K562 (cell line): ENCODE data around the gene TXNRD2. TPM values are rescaled to one million over a fixed set of nuclear protein-coding genes. Genes with fewer than 3 reads are reported as not detected.

Experiments
- ATAC-seq: fragments of 200-7000 bp; cut with Tn5 transposase; 3 replicates; pipeline ENCODE4 v1.9.1; 2020; ENCODE audit warnings: moderate library complexity
- BruUV-seq: library from RNA; stranded (reverse); fragments of 400-500 nt; replicated peaks from 2 replicates; lab custom pipeline; 2021; lab: Mats Ljungman, UMichigan
- CTCF ChIA-PET: fragments of 300-600 bp; formaldehyde crosslinking; extraction: SDS; loops from one replicate; lab custom pipeline; 2021; ENCODE audit warnings: low intra/inter-chr PET ratio; lab: Yijun Ruan, JAX
- POLR2A ChIA-PET: fragments of 300-600, 350-650 bp; sonication (Branson Sonifier 250); formaldehyde crosslinking; extraction: SDS; loops from one replicate; lab custom pipeline; 2021; ENCODE audit warnings: antibody characterized with exemption, inconsistent platforms; lab: Yijun Ruan, JAX
- DNase-seq, 4 experiments: peaks; one replicate each; pipeline versions ENCODE4 v3.0.0 to v3.0.0-alpha.2; 2011 to 2018; ENCODE audit warnings: low spot score in 3 of 4, mixed read lengths in 3 of 4; ENCODE audit errors: extremely low read depth in 1 of 4
- FAIRE-seq: peaks from 2 replicates; lab custom pipeline; 2011; peaks lifted over from hg19 to GRCh38; lab: Jason Lieb, UNC
- H2AFZ ChIP-seq: 2 replicates; pipeline ENCODE4 v1.6.0; 2011; ENCODE audit warnings: low read depth, low read length, control low read depth, inconsistent platforms
- H3K27ac ChIP-seq: fragments of 200-600 bp; 3 replicates; pipeline ENCODE4 v1.8.0; 2011; ENCODE audit warnings: low read depth, mild to moderate bottlenecking, control low read depth, inconsistent platforms, low read length, moderate library complexity, mixed read lengths; ENCODE audit errors: extremely low read depth
- H3K27me3 ChIP-seq, 2 experiments: fragments of 300-600 bp in 1 of 2; 2 replicates in 1 of 2; 3 replicates in 1 of 2; pipeline versions ENCODE4 v1.6.0 to v1.8.0; 2011; ENCODE audit warnings: inconsistent platforms in 2 of 2, low read length in 2 of 2, mild to moderate bottlenecking in 1 of 2, mixed read lengths in 1 of 2, moderate library complexity in 1 of 2; ENCODE audit not compliant: control insufficient read depth in 2 of 2, insufficient read depth in 2 of 2
- H3K36me3 ChIP-seq: fragments of 300-600 bp; 3 replicates; pipeline ENCODE4 v1.8.0; 2011; ENCODE audit warnings: mild to moderate bottlenecking, low read length, inconsistent platforms; ENCODE audit not compliant: control insufficient read depth, insufficient read depth
- H3K4me1 ChIP-seq, 2 experiments: fragments of 200-600 bp in 1 of 2; replicated peaks in 1 of 2; 2 replicates in 1 of 2; 3 replicates in 1 of 2; pipeline versions ENCODE4 v1.5.1 to v1.8.0; 2011; ENCODE audit warnings: inconsistent platforms in 2 of 2, low read length in 2 of 2, mild to moderate bottlenecking in 1 of 2, mixed read lengths in 1 of 2, moderate library complexity in 1 of 2; ENCODE audit not compliant: control insufficient read depth in 2 of 2, insufficient read depth in 2 of 2
- H3K4me2 ChIP-seq: 2 replicates; pipeline ENCODE4 v1.6.1; 2011; ENCODE audit warnings: low read length, control low read depth, inconsistent platforms, mixed read lengths; ENCODE audit not compliant: insufficient read depth
- H3K4me3 ChIP-seq: fragments of 200-600 bp; sonication (generic), shearing (Covaris generic); 2 replicates; pipeline ENCODE4 v1.5.1; 2016; ENCODE audit warnings: control low read depth, inconsistent platforms
- H3K79me2 ChIP-seq: fragments of 200-600 bp; 3 replicates; pipeline ENCODE4 v1.8.0; 2011; ENCODE audit warnings: low read length, inconsistent platforms; ENCODE audit not compliant: control insufficient read depth, insufficient read depth
- H3K9ac ChIP-seq, 2 experiments: 2 replicates each; pipeline versions ENCODE4 v1.6.0 to v1.6.1; 2011; ENCODE audit warnings: low read depth in 2 of 2, low read length in 2 of 2, control low read depth in 1 of 2, inconsistent platforms in 1 of 2, mild to moderate bottlenecking in 1 of 2, mixed read lengths in 1 of 2; ENCODE audit not compliant: insufficient read depth in 1 of 2
- H3K9me1 ChIP-seq: one replicate; pipeline ENCODE4 v1.6.0; 2011; ENCODE audit warnings: inconsistent platforms, mild to moderate bottlenecking, low read length, moderate library complexity; ENCODE audit not compliant: control insufficient read depth, insufficient read depth
- H3K9me3 ChIP-seq: replicated peaks from 2 replicates; pipeline ENCODE4 v1.5.1; 2011; ENCODE audit warnings: low read depth, low read length, inconsistent platforms; ENCODE audit not compliant: control insufficient read depth, insufficient read depth
- H4K20me1 ChIP-seq: replicated peaks from 2 replicates; pipeline ENCODE4 v1.6.1; 2011; ENCODE audit warnings: low read length, inconsistent platforms, mixed read lengths; ENCODE audit not compliant: control insufficient read depth, insufficient read depth
- ARHGAP35 ChIP-seq: fragments of 450-650 bp; IDR thresholded peaks from 2 replicates; pipeline ENCODE4 v1.6.1; 2018; ENCODE audit not compliant: partially characterized antibody
- BRD9 ChIP-seq: fragments of 450-650 bp; IDR thresholded peaks from 2 replicates; pipeline ENCODE4 v1.6.1; 2018; ENCODE audit warnings: low read depth; ENCODE audit not compliant: partially characterized antibody
- HSF4 ChIP-seq: fragments of 250-450 bp; sonication (Bioruptor Pico); IDR thresholded peaks from 2 replicates; pipeline ENCODE4 v2.1.2; 2022; ENCODE audit warnings: mild to moderate bottlenecking, moderate library complexity, borderline replicate concordance
- ILF3 ChIP-seq: fragments of 450-650 bp; IDR thresholded peaks from 2 replicates; pipeline ENCODE4 v1.6.1; 2018; ENCODE audit warnings: antibody characterized with exemption, mild to moderate bottlenecking, moderate library complexity, borderline replicate concordance
- JUN ChIP-seq, 2 experiments: sonication (generic) in 1 of 2; formaldehyde crosslinking in 1 of 2; IDR thresholded peaks; 2 replicates each; pipeline versions ENCODE4 v1.6.1 to v1.8.0; 2012 to 2022; ENCODE audit warnings: borderline replicate concordance in 2 of 2, mild to moderate bottlenecking in 2 of 2, improper control_type of control experiment in 1 of 2, low read depth in 1 of 2, low read length in 1 of 2, missing genetic modification reagents in 1 of 2
- KHSRP ChIP-seq: fragments of 450-650 bp; IDR thresholded peaks from 2 replicates; pipeline ENCODE4 v1.6.1; 2017
- PHF8 ChIP-seq: fragments of 200-600 bp; sonication (generic); IDR thresholded peaks from 2 replicates; pipeline ENCODE4 v1.6.1; 2012; ENCODE audit warnings: mixed run types, mild to moderate bottlenecking, inconsistent platforms, low read length, moderate library complexity, borderline replicate concordance
- POLR3G ChIP-seq: IDR thresholded peaks from 2 replicates; pipeline ENCODE4 v1.6.1; 2011; ENCODE audit not compliant: insufficient read length, insufficient replicate concordance; ENCODE audit errors: extremely low read depth
- THAP12 ChIP-seq: fragments of 250-450 bp; sonication (Bioruptor Pico); IDR thresholded peaks from 2 replicates; pipeline ENCODE4 v1.9.0; 2021; ENCODE audit warnings: mild to moderate bottlenecking, inconsistent platforms
- ZNF445 ChIP-seq: fragments of 250-450 bp; sonication (Bioruptor Pico); IDR thresholded peaks from 2 replicates; pipeline ENCODE4 v1.4.0; 2020; ENCODE audit warnings: low read depth, mild to moderate bottlenecking, moderate library complexity
- whole genome bisulfite sequencing: fragments of 100-300 bp; shearing (Covaris generic); methylation state at CpG from one replicate; pipeline ENCODE4 v1.1.6; 2016; ENCODE audit warnings: low coverage, mixed read lengths; ENCODE audit not compliant: insufficient coverage; ENCODE audit errors: missing lambda C conversion rate; 5-methylcytosine and 5-hydroxymethylcytosine counted together
- in situ Hi-C: fragments of 300-500 bp; cut with MboI; formaldehyde crosslinking; loops from 4 replicates; pipeline ENCODE4 v1.15.0; 2018; ENCODE audit warnings: inconsistent platforms, mixed read lengths
- intact Hi-C: fragments of 100-400 bp; cut with micrococcal nuclease; formaldehyde crosslinking; loops from 2 replicates; pipeline ENCODE4 v1.14.2; 2022
- polyA plus RNA-seq, 8 experiments: library from polyadenylated mRNA; depleted of rRNA in 4 of 8; stranded (reverse) in 5 of 8; unstranded in 3 of 8; fragments of >200 nt; fragmentation: Nextera tagmentation in 2 of 8; fragmentation: Illumina TruSeq in 1 of 8; extraction: Ambion mirVana in 2 of 8; extraction: Trizol in 1 of 8; gene quantifications; 2 replicates each; pipeline versions ENCODE4 v1.2.1 to v1.2.3, GENCODE V29; 2011 to 2014; ENCODE audit warnings: inconsistent platforms in 1 of 8, missing spikeins in 1 of 8
- total RNA-seq, 7 experiments: library from RNA; depleted of rRNA in 6 of 7; stranded (reverse); fragments of >200 nt in 6 of 7; fragmentation: Illumina TruSeq in 2 of 7; extraction: Trizol in 2 of 7; gene quantifications; 2 replicates each; pipeline versions ENCODE4 v1.2.1 to v1.2.3, GENCODE V29; 2011 to 2021; ENCODE audit warnings: low replicate concordance in 1 of 7
- TF ChIP-seq, protein P1 (sequence below): fragments of 250-450 bp; sonication (Bioruptor Pico); IDR thresholded peaks from 2 replicates; pipeline ENCODE4 v1.9.0; 2021; ENCODE audit warnings: mild to moderate bottlenecking
- TF ChIP-seq, protein P2 (sequence below): fragments of 450-650 bp; IDR thresholded peaks from 2 replicates; pipeline ENCODE4 v1.7.0; 2016; ENCODE audit warnings: borderline replicate concordance
- TF ChIP-seq, protein P3 (sequence below): fragments of 450-650 bp; IDR thresholded peaks from 2 replicates; pipeline ENCODE4 v1.6.1; 2016; ENCODE audit warnings: borderline replicate concordance

The TXNRD2 gene
- total and polyA plus RNA-seq, 9 of the 15 experiments (the other 6 are each of a cell fraction or from before 2014, with no cell fraction given) = 3.3 to 80.2 (median 49.4) TPM

- WGBS = 19% methylated on average over 2 of the region's 2 CpGs
- H4K20me1 ChIP-seq = no peaks in the 10 kb centered on the region; the same call in 1 of the 2 replicates
- H3K27ac ChIP-seq = no peak overlapping the region
- in situ Hi-C loops = no loop called here
- no peak overlapping the region for H3K9ac ChIP-seq
- H3K79me2 ChIP-seq = no peaks in the 10 kb centered on the region
- ChIA-PET POLR2A (interaction anchor here (0.6 to 16.0 kb wide), 6 partner anchors 11 to 49 kb away, joined by 3 to 247 read pairs (median 7); no protein-coding TSS in a partner anchor), CTCF (interaction anchor here (0.6 kb wide), 1 partner anchor 734 kb away, joined by 3 read pairs; no protein-coding TSS in a partner anchor)
- ATAC-seq = no peak
- no peak overlapping the region for H3K4me3 ChIP-seq
- no peak for DNase-seq
- no peaks in the 10 kb centered on the region; the same call in 1 of the 2 replicates for H3K9me3 ChIP-seq
- peak overlapping the region; percentile 2; the same call in 1 of the 2 replicates for H2AFZ ChIP-seq
- BruUV-seq = no TSS peak
- H3K4me2 ChIP-seq = no peak overlapping the region
- no peaks in the 10 kb centered on the region; the same call in 2 of the 3 replicates for H3K36me3 ChIP-seq
- TF ChIP-seq KHSRP = no peak
- TF ChIP-seq JUN (IDR thresholded peaks at IDR 0.05; ENCODE audit: borderline replicate concordance, low read depth, low read length) = 0 out of 2 replicates have a peak, but pooled peaks have one; percentile 2
- no peak for TF ChIP-seq JUN (CRISPR knock-in tag; IDR thresholded peaks at IDR 0.05; ENCODE audit: borderline replicate concordance)
- peak; percentile 59; the same call in 1 of the 2 replicates for TF ChIP-seq HSF4 (CRISPR knock-in tag)
- TF ChIP-seq BRD9 = no peak
- TF ChIP-seq, protein P1, sequence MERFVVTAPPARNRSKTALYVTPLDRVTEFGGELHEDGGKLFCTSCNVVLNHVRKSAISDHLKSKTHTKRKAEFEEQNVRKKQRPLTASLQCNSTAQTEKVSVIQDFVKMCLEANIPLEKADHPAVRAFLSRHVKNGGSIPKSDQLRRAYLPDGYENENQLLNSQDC (CRISPR knock-in tag) = 0 out of 2 replicates have a peak, but pooled peaks have one; percentile 8
- peak; percentile 32 for TF ChIP-seq ARHGAP35
- peak; percentile 33; the same call in 1 of the 2 replicates for TF ChIP-seq THAP12 (CRISPR knock-in tag)
- TF ChIP-seq, protein P2, sequence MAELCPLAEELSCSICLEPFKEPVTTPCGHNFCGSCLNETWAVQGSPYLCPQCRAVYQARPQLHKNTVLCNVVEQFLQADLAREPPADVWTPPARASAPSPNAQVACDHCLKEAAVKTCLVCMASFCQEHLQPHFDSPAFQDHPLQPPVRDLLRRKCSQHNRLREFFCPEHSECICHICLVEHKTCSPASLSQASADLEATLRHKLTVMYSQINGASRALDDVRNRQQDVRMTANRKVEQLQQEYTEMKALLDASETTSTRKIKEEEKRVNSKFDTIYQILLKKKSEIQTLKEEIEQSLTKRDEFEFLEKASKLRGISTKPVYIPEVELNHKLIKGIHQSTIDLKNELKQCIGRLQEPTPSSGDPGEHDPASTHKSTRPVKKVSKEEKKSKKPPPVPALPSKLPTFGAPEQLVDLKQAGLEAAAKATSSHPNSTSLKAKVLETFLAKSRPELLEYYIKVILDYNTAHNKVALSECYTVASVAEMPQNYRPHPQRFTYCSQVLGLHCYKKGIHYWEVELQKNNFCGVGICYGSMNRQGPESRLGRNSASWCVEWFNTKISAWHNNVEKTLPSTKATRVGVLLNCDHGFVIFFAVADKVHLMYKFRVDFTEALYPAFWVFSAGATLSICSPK = no peak
- TF ChIP-seq, protein P3, sequence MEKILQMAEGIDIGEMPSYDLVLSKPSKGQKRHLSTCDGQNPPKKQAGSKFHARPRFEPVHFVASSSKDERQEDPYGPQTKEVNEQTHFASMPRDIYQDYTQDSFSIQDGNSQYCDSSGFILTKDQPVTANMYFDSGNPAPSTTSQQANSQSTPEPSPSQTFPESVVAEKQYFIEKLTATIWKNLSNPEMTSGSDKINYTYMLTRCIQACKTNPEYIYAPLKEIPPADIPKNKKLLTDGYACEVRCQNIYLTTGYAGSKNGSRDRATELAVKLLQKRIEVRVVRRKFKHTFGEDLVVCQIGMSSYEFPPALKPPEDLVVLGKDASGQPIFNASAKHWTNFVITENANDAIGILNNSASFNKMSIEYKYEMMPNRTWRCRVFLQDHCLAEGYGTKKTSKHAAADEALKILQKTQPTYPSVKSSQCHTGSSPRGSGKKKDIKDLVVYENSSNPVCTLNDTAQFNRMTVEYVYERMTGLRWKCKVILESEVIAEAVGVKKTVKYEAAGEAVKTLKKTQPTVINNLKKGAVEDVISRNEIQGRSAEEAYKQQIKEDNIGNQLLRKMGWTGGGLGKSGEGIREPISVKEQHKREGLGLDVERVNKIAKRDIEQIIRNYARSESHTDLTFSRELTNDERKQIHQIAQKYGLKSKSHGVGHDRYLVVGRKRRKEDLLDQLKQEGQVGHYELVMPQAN = 0 out of 2 replicates have a peak, but pooled peaks have one; percentile 11
- TF ChIP-seq POLR3G = no peak
- no peak for TF ChIP-seq ZNF445
- TF ChIP-seq ILF3 = no peak
- 0 out of 2 replicates have a peak, but pooled peaks have one; percentile 5 for TF ChIP-seq PHF8
- H3K4me1 ChIP-seq = peaks cover 13 to 33% of the 10 kb centered on the region in 2 experiments; a peak in 4 of 5 replicates
- H3K9me1 ChIP-seq = peaks cover 3% of the 10 kb centered on the region
- intact Hi-C loops = no loop called here
- FAIRE-seq = no peak
- H3K27me3 ChIP-seq = no peaks in the 10 kb centered on the region
Measured at GRCh38 chr22:19826619-19826950, 115.0 kb downstream of the TXNRD2 start.
